Spleen (tissue), 11 donors: ENCODE measurements around the gene HECTD1. TPM values are rescaled to one million over a fixed set of nuclear protein-coding genes. Genes with fewer than 3 reads are reported as not detected.
"Not testable (repeated sequence)": the region's sequence is repeated elsewhere in the genome, so short reads cannot be mapped to it uniquely, and the experiment has no call there.

ENCODE experiments used
- DNase-seq: peaks from one replicate; pipeline ENCODE4 v3.0.0-alpha.2; 2020
- H3K27ac ChIP-seq, 8 donors: fragments of 200-600 bp; sonication (generic) in 7 of 8; 1 replicate in 4 of 8; 2 replicates in 4 of 8; pipeline versions ENCODE4 v1.5.0 to v1.8.0; 2016 to 2021; ENCODE audit warnings: inconsistent platforms in 4 of 8, mild to moderate bottlenecking in 4 of 8, moderate library complexity in 1 of 8
- H3K27me3 ChIP-seq, 7 donors: fragments of 200-600 bp; sonication (generic) in 6 of 7; replicated peaks in 1 of 7; 1 replicate in 4 of 7; 2 replicates in 3 of 7; pipeline versions ENCODE4 v1.5.0 to v1.8.0; 2016 to 2021; ENCODE audit warnings: inconsistent platforms in 3 of 7, mild to moderate bottlenecking in 1 of 7
- H3K36me3 ChIP-seq, 6 donors: fragments of 200-600 bp; sonication (generic) in 5 of 6; 1 replicate in 4 of 6; 2 replicates in 2 of 6; pipeline versions ENCODE4 v1.5.0 to v1.8.0; 2016 to 2021; ENCODE audit warnings: inconsistent platforms in 2 of 6
- H3K4me1 ChIP-seq, 6 donors: fragments of 200-600 bp; sonication (generic) in 5 of 6; 1 replicate in 3 of 6; 2 replicates in 3 of 6; pipeline versions ENCODE4 v1.5.0 to v1.8.0; 2016 to 2021; ENCODE audit warnings: inconsistent platforms in 3 of 6
- H3K4me3 ChIP-seq, 8 donors: fragments of 200-600 bp; sonication (generic) in 7 of 8; 1 replicate in 4 of 8; 2 replicates in 4 of 8; pipeline versions ENCODE4 v1.5.0 to v1.8.0; 2016 to 2021; ENCODE audit warnings: inconsistent platforms in 4 of 8, mild to moderate bottlenecking in 4 of 8, moderate library complexity in 2 of 8
- H3K9me3 ChIP-seq, 8 donors: fragments of 200-600 bp; sonication (generic) in 7 of 8; 1 replicate in 4 of 8; 2 replicates in 4 of 8; pipeline versions ENCODE4 v1.5.0 to v1.8.0; 2016 to 2021; ENCODE audit warnings: inconsistent platforms in 4 of 8
- CTCF ChIP-seq, 11 experiments: fragments of 200-600 bp in 7 of 11; fragments of 450-650 bp in 4 of 11; sonication (generic) in 4 of 11; IDR thresholded peaks in 8 of 11; conservative IDR thresholded peaks in 3 of 11; 1 replicate in 7 of 11; 2 replicates in 4 of 11; pipeline versions ENCODE4 v1.4.0 to v1.8.0; 2016 to 2021; ENCODE audit warnings: antibody characterized with exemption in 11 of 11, inconsistent platforms in 4 of 11, mild to moderate bottlenecking in 1 of 11
- POLR2A ChIP-seq, 3 donors: fragments of 450-650 bp; IDR thresholded peaks; one replicate each; pipeline ENCODE4 v1.5.1; 2017; ENCODE audit warnings: antibody characterized with exemption in 3 of 3, mild to moderate bottlenecking in 1 of 3
- POLR2AphosphoS5 ChIP-seq, 3 donors: sonication (generic); formaldehyde crosslinking; IDR thresholded peaks; one replicate each; pipeline ENCODE4 v1.5.1; 2017; ENCODE audit warnings: antibody characterized with exemption in 3 of 3
- WGBS, 5 donors: extraction: QIAGEN DNeasy Blood & Tissue Kit in 3 of 5; methylation state at CpG; one replicate each; pipeline versions ENCODE4 v1.1.5 to v1.1.7; 2013 to 2018; 5-methylcytosine and 5-hydroxymethylcytosine counted together
- intact Hi-C: fragments of 100-400 bp; cut with DNase I; formaldehyde crosslinking; loops from one replicate; pipeline ENCODE4 v1.15.0; 2023; ENCODE audit warnings: low total_unique reads
- polyA plus RNA-seq, 3 donors: library from polyadenylated mRNA; stranded (reverse); fragments of 200-250 nt; gene quantifications; one replicate each; pipeline ENCODE4 v1.2.1, GENCODE V29; 2013
- total RNA-seq, 7 donors: library from RNA; depleted of rRNA in 3 of 7; stranded (reverse); fragments of >200 nt in 3 of 7; fragmentation: NEBNext Ultra II Directional in 4 of 7; extraction: Animal tissue kit (Norgen Biotek cat#: 25700) in 4 of 7; gene quantifications; one replicate each; pipeline versions ENCODE4 v1.1.0 to v1.2.1, GENCODE V29; 2016 to 2021
- donor health status: healthy with polysubstance abuse.
- donor health status: DM: no; HTN: no; CAD: no; lungs with moderate emphysema.
- donor health status: DM: no; HTN: no; CAD: no.
- donor health status: Bipolar disorder and iron deficiency.
- donor health status: healthy.
- donor health status: DM: no; HTN: no; CAD: no.
- donor health status: DM: yes; HTN: yes; CAD: no.

The HECTD1 gene
- total and polyA plus RNA-seq, 10 donors, result 27.6 to 176 (median 145) TPM

DNA sequence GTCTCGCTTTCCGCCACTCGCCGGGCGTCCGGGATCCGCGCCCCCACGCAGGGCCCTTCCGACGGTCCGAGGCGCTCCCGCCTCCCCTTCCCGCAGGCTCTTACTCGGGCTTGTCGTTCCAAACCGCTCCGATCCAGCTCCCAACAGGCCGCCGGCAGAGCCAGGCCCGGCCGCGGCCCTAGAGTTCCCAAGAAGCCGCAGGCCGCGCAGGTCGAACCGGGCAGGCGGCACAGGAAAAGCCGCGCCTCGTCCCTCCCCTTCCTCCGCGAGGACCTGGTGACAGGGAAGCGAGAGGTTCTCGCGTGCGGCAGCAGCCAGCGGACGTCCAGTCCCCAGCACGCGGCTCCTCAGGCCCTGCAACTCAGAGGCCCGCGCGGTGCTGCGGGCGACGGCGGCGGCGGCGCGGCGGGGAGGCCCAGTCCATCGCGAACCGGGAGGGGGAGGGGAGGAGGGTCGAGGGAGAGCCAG is 272 bp downstream of the HECTD1 start:
- Histone ChIP-seq H3K27me3 (no peaks in the 10 kb centered on the region), H3K4me3 (peak overlapping the region; percentile 66 to 84 (median 72)), H3K27ac (peak overlapping the region; percentile 97 to 99 (median 98)), H3K36me3 (peaks cover 0 to 20% (median 8%) of the 10 kb centered on the region in 6 donors), H3K9me3 (no peaks in the 10 kb centered on the region), H3K4me1 (peaks cover 24 to 64% (median 36%) of the 10 kb centered on the region in 6 donors)
- intact Hi-C loops, result no loop called here
- TF ChIP-seq POLR2AphosphoS5 (IDR thresholded peaks at IDR 0.05), result peak in 1 of 3 donors; percentile 29
- no peak for TF ChIP-seq POLR2A (IDR thresholded peaks at IDR 0.05)
- peak in 2 of 11 experiments; percentile 3 to 8 for TF ChIP-seq CTCF (IDR thresholded peaks at IDR 0.05 in 8 of 11, conservative IDR thresholded peaks at IDR 0.05 in 3 of 11)
- peak; percentile 98 for DNase-seq
- WGBS, 5 donors, result 0 to 1% (median 0%) methylated on average over 1 to 59 of the region's 59 CpGs

DNA sequence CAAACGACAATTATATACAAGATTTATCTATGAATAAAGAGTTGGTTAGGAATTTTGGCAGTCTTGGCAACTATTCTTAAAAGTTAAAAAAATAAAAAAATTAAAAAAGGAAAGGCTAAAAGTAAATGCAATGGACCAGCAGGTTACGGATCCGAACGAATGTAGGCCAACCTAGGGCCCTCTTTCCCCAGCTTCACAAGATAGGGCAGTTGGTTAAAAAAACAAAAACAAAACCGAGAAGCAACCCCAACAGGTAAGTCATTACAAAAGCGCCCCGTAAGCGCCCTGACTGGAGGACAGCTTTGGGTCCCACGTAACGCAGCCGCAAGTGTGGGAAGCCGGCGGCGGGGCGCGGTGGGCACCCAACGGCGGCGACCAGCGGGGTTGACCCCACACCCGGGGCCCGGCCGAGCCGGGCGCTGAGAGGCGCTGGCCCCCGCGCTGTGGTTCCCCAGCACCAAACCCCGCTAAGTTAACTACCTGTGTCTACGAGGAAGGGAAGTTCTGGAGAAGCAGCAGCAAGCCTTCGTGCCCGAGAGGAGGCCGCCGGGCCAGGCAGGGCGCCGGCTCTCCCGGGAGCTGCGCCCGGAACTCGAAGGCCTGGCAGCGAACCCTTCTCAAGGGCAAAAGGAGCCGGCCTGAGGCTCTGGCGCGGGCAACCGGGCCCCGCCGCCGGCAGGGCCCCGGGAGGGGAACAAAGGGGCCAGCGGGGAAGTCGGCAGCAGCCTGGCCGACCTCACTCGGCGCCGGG is 882 bp downstream of the HECTD1 start:
- Histone ChIP-seq H3K4me3 (peak overlapping the region; percentile 66 to 84 (median 72)), H3K9me3 (no peaks in the 10 kb centered on the region), H3K4me1 (peaks cover 24 to 70% (median 39%) of the 10 kb centered on the region in 6 donors), H3K27me3 (no peaks in the 10 kb centered on the region), H3K36me3 (peaks cover 0 to 26% (median 8%) of the 10 kb centered on the region in 6 donors), H3K27ac (peak overlapping the region; percentile 97 to 99 (median 98))
- TF ChIP-seq POLR2A (IDR thresholded peaks at IDR 0.05) (no peak), POLR2AphosphoS5 (IDR thresholded peaks at IDR 0.05) (peak in 1 of 3 donors; percentile 45)
- intact Hi-C loops, result no loop called here
- peak; percentile 90 for DNase-seq
- WGBS, 5 donors, result 0 to 1% (median 0%) methylated on average over 23 to 55 of the region's 55 CpGs

DNA sequence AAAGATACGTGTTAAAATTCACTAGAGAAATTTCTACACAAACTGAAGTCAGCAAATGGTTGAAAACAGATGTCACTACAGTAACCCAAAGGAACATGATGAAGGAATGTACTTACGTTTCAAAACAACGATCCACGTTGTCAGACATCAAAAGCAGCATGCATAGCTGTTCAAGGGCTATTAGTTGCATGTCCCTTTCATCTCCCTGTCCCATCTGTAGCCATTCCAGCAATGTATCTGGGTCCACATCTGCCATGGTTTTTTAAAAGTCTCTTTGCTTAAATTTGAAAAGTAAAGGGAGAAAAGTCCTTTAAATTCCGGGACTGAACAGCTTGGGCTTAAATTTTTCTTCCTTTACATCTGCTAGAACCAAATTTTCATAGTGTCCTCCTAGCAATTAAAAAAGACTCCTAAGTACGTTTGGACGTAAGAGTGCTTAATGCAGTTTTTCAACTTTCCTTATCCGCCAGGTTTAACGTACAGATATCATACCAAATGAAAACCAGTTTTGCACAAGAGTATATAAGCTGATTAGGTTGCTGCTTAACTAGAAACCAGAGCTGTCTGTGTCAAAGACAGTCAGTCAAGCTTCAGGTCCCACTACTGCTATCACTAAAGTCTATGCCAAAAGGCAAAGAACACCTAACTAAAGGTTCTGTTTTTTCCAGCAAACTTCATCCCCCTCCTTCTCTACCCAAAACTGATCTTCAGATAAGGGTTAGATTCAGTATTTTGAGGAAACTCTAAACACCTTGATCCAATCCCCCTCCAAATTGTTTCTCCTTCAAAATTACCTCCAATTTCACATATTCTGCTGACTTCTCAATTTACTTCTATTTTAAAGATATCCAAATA is 1.7 kb downstream of the HECTD1 start:
- Histone ChIP-seq H3K27me3 (no peaks in the 10 kb centered on the region), H3K36me3 (peaks cover 0 to 34% (median 10%) of the 10 kb centered on the region in 6 donors), H3K4me1 (peaks cover 24 to 79% (median 41%) of the 10 kb centered on the region in 6 donors), H3K9me3 (no peaks in the 10 kb centered on the region), H3K4me3 (peak overlapping the region; percentile 66 to 84 (median 72)), H3K27ac (peak overlapping the region; percentile 97 to 99 (median 98))
- intact Hi-C loops, result no loop called here
- WGBS, 5 donors, result 9 to 18% (median 11%) methylated on average over 9 of the region's 9 CpGs
- no peak for TF ChIP-seq CTCF (IDR thresholded peaks at IDR 0.05 in 8 of 11, conservative IDR thresholded peaks at IDR 0.05 in 3 of 11)
- no peak for TF ChIP-seq POLR2A (IDR thresholded peaks at IDR 0.05)
- no peak for TF ChIP-seq POLR2AphosphoS5 (IDR thresholded peaks at IDR 0.05)
- no peak for DNase-seq

- peak overlapping the region in 5 of 8 donors; percentile 66 to 84 (median 73) for H3K4me3 ChIP-seq
- TF ChIP-seq POLR2AphosphoS5 (IDR thresholded peaks at IDR 0.05) (no peak), POLR2A (IDR thresholded peaks at IDR 0.05) (no peak), CTCF (IDR thresholded peaks at IDR 0.05 in 8 of 11, conservative IDR thresholded peaks at IDR 0.05 in 3 of 11) (no peak)
Observed at GRCh38 chr14:31204593-31205534, 2.7 kb downstream of the HECTD1 start.

GRCh38 chr14:31203899-31204592 is 3.5 kb downstream of the HECTD1 start:
- H3K27ac ChIP-seq, H3K4me3 ChIP-seq, DNase-seq, intact Hi-C loops, H3K9me3 ChIP-seq, H3K27me3 ChIP-seq: not testable (repeated sequence)
- 91 to 96% (median 94%) methylated on average over 11 of the region's 11 CpGs for WGBS, 5 donors
- Histone ChIP-seq H3K4me1 (peaks cover 24 to 84% (median 50%) of the 10 kb centered on the region in 6 donors), H3K36me3 (peaks cover 0 to 41% (median 12%) of the 10 kb centered on the region in 6 donors)

More at GRCh38 chr14:31204593-31205534, 2.7 kb downstream of the HECTD1 start:
- peaks cover 24 to 83% (median 49%) of the 10 kb centered on the region in 6 donors for H3K4me1 ChIP-seq
- peak overlapping the region in 2 of 8 donors; percentile 98 to 99 for H3K27ac ChIP-seq
- no peaks in the 10 kb centered on the region for H3K9me3 ChIP-seq
- H3K36me3 ChIP-seq, result peaks cover 0 to 41% (median 12%) of the 10 kb centered on the region in 6 donors
- WGBS, 5 donors, result 44 to 69% (median 53%) methylated on average over 3 of the region's 3 CpGs
- no peaks in the 10 kb centered on the region for H3K27me3 ChIP-seq
- DNase-seq, result no peak
- intact Hi-C loops, result no loop called here
